CD14-positive monocyte (primary cell): Measurements from ENCODE around the gene ARHGAP33. TPM values are rescaled to one million over a fixed set of nuclear protein-coding genes. Genes with fewer than 3 reads are reported as not detected.

Experiments used
- DNase-seq, 3 donors: peaks; one replicate each; pipeline ENCODE4 v3.0.0-alpha.2; 2011 to 2022
- H2AFZ ChIP-seq: 2 replicates; pipeline ENCODE4 v1.6.0; 2012; ENCODE audit warnings: mild to moderate bottlenecking, low read depth, low read length, inconsistent platforms; ENCODE audit not compliant: insufficient read depth, poor library complexity, severe bottlenecking
- H3K27ac ChIP-seq, 2 donors: 1 replicate in 1 of 2; 2 replicates in 1 of 2; pipeline ENCODE4 v1.5.1; 2012 to 2013; ENCODE audit warnings: low read length in 2 of 2, control low read depth in 1 of 2, inconsistent platforms in 1 of 2, low read depth in 1 of 2, mild to moderate bottlenecking in 1 of 2
- H3K27me3 ChIP-seq, 2 donors: one replicate each; pipeline versions ENCODE4 v1.6.0 to v1.6.1; 2011 to 2013; ENCODE audit warnings: low read length in 2 of 2; ENCODE audit not compliant: control insufficient read depth in 2 of 2, insufficient read depth in 2 of 2
- H3K36me3 ChIP-seq, 2 donors: replicated peaks in 1 of 2; 1 replicate in 1 of 2; 2 replicates in 1 of 2; pipeline versions ENCODE4 v1.5.1 to v1.6.1; 2012 to 2013; ENCODE audit warnings: low read length in 2 of 2, control low read depth in 1 of 2, inconsistent platforms in 1 of 2, mild to moderate bottlenecking in 1 of 2; ENCODE audit not compliant: insufficient read depth in 2 of 2, control insufficient read depth in 1 of 2
- H3K4me1 ChIP-seq, 2 donors: 1 replicate in 1 of 2; 2 replicates in 1 of 2; pipeline versions ENCODE4 v1.5.1 to v1.6.1; 2012 to 2013; ENCODE audit warnings: low read length in 2 of 2, control low read depth in 1 of 2, inconsistent platforms in 1 of 2, mild to moderate bottlenecking in 1 of 2, moderate library complexity in 1 of 2; ENCODE audit not compliant: insufficient read depth in 2 of 2, control insufficient read depth in 1 of 2
- H3K4me2 ChIP-seq: replicated peaks from 2 replicates; pipeline ENCODE3; 2012; ENCODE audit warnings: low read length, moderate library complexity, mild to moderate bottlenecking; ENCODE audit not compliant: poor library complexity, severe bottlenecking; ENCODE audit errors: extremely low read depth
- H3K4me3 ChIP-seq, 3 experiments: fragments of 200-600 bp in 1 of 3; sonication (generic) in 1 of 3; replicated peaks in 1 of 3; 1 replicate in 2 of 3; 2 replicates in 1 of 3; pipeline ENCODE4 v1.5.1; 2011 to 2013; ENCODE audit warnings: low read length in 3 of 3, mild to moderate bottlenecking in 3 of 3, control low read depth in 2 of 3, low read depth in 2 of 3, inconsistent platforms in 1 of 3, moderate library complexity in 1 of 3
- H3K79me2 ChIP-seq: 2 replicates; pipeline ENCODE4 v1.6.0; 2012; ENCODE audit warnings: mild to moderate bottlenecking, control low read depth, inconsistent platforms, low read length, moderate library complexity; ENCODE audit not compliant: insufficient read depth
- H3K9ac ChIP-seq: 2 replicates; pipeline ENCODE4 v1.6.0; 2017; ENCODE audit warnings: low read length, mild to moderate bottlenecking; ENCODE audit not compliant: insufficient read depth, poor library complexity, severe bottlenecking
- H3K9me3 ChIP-seq, 2 donors: replicated peaks in 1 of 2; 1 replicate in 1 of 2; 2 replicates in 1 of 2; pipeline versions ENCODE4 v1.5.1 to v1.6.1; 2012 to 2013; ENCODE audit warnings: low read length in 2 of 2, control low read depth in 1 of 2; ENCODE audit not compliant: control insufficient read depth in 1 of 2, insufficient read depth in 1 of 2
- H4K20me1 ChIP-seq: 2 replicates; pipeline ENCODE4 v1.6.0; 2012; ENCODE audit warnings: mild to moderate bottlenecking, low read length, control low read depth, moderate library complexity; ENCODE audit not compliant: insufficient read depth
- H3K27ac Mint-ChIP-seq, 7 donors: one replicate each; pipeline ENCODE4 v1.8.0; 2020; ENCODE audit warnings: mild to moderate bottlenecking in 7 of 7, mixed read lengths in 7 of 7, moderate library complexity in 6 of 7, inconsistent platforms in 2 of 7
- H3K27me3 Mint-ChIP-seq, 3 donors: one replicate each; pipeline ENCODE4 v1.8.0; 2021 to 2022; ENCODE audit warnings: low read depth in 3 of 3, mild to moderate bottlenecking in 3 of 3, mixed read lengths in 3 of 3, moderate library complexity in 3 of 3, inconsistent platforms in 1 of 3
- H3K36me3 Mint-ChIP-seq, 2 donors: one replicate each; pipeline ENCODE4 v1.8.0; 2020; ENCODE audit warnings: mixed read lengths in 2 of 2, inconsistent platforms in 1 of 2, mild to moderate bottlenecking in 1 of 2
- H3K4me1 Mint-ChIP-seq: one replicate; pipeline ENCODE4 v1.8.0; 2020; ENCODE audit warnings: mild to moderate bottlenecking, mixed read lengths
- H3K4me3 Mint-ChIP-seq, 2 donors: one replicate each; pipeline ENCODE4 v1.8.0; 2020; ENCODE audit warnings: mild to moderate bottlenecking in 2 of 2, mixed read lengths in 2 of 2, moderate library complexity in 1 of 2
- H3K9me3 Mint-ChIP-seq, 7 donors: one replicate each; pipeline ENCODE4 v1.8.0; 2020 to 2022; ENCODE audit warnings: mixed read lengths in 7 of 7, mild to moderate bottlenecking in 6 of 7, moderate library complexity in 6 of 7, inconsistent platforms in 2 of 7
- CTCF ChIP-seq: fragments of 200-600 bp; IDR thresholded peaks from one replicate; pipeline ENCODE4 v1.8.0; 2022; ENCODE audit warnings: antibody characterized with exemption, mild to moderate bottlenecking
- WGBS: methylation state at CpG from one replicate; pipeline ENCODE4 v1.1.5; 2013; ENCODE audit warnings: missing lambda C conversion rate; ENCODE audit not compliant: insufficient coverage; 5-methylcytosine and 5-hydroxymethylcytosine counted together
- intact Hi-C, 2 donors: fragments of 100-400 bp; cut with micrococcal nuclease; formaldehyde crosslinking; loops; one replicate each; pipeline versions ENCODE4 v1.15.0 to v1.15.1; 2023
- polyA plus RNA-seq, 3 donors: library from polyadenylated mRNA; depleted of rRNA in 1 of 3; unstranded in 2 of 3; stranded (reverse) in 1 of 3; fragments of 300-500 nt in 2 of 3; fragments of >200 nt in 1 of 3; fragmentation: Illumina TruSeq in 2 of 3; gene quantifications; 1 replicate in 2 of 3; 2 replicates in 1 of 3; pipeline ENCODE4 v1.2.3, GENCODE V29; 2012 to 2021

ARHGAP33 gene
- polyA plus RNA-seq, 3 donors = 8.6 TPM; not detected in 2

GRCh38 chr19:35775046-35775297 is 392 bp upstream of the ARHGAP33 start:
- intact Hi-C loops = loop anchor here in 1 of 2 donors (5.0 to 10.0 kb wide), 3 partner anchors 33 to 280 kb away; partner anchors contain the start of genes IGFLR1, THAP8 and WDR62
- H3K9ac ChIP-seq = no peak overlapping the region
- peak overlapping the region in 2 of 7 donors; percentile 67 to 80 for H3K27ac Mint-ChIP-seq
- no peaks in the 10 kb centered on the region for H3K27me3 ChIP-seq
- H3K79me2 ChIP-seq = peaks cover 20% of the 10 kb centered on the region
- H3K27me3 Mint-ChIP-seq = peaks cover 0 to 5% (median 4%) of the 10 kb centered on the region in 3 donors
- H3K4me1 ChIP-seq = peaks cover 14 to 19% of the 10 kb centered on the region in 2 donors
- peaks cover 23% of the 10 kb centered on the region for H3K4me1 Mint-ChIP-seq
- 41% methylated on average over 9 of the region's 9 CpGs for WGBS
- peaks cover 4 to 5% of the 10 kb centered on the region in 2 donors for H3K36me3 ChIP-seq
- no peaks in the 10 kb centered on the region for H3K9me3 ChIP-seq
- H3K36me3 Mint-ChIP-seq = peaks cover 10 to 16% of the 10 kb centered on the region in 2 donors
- H2AFZ ChIP-seq = peak overlapping the region; percentile 70
- H3K27ac ChIP-seq = no peak overlapping the region
- H3K4me3 ChIP-seq = peak overlapping the region in 2 of 3 experiments; percentile 3 to 80
- no peaks in the 10 kb centered on the region for H4K20me1 ChIP-seq
- DNase-seq = no peak
- no peaks in the 10 kb centered on the region for H3K9me3 Mint-ChIP-seq
- peak overlapping the region; percentile 84 to 85 for H3K4me3 Mint-ChIP-seq
- H3K4me2 ChIP-seq = peak overlapping the region; percentile 87
- no peak for TF ChIP-seq CTCF

DNA sequence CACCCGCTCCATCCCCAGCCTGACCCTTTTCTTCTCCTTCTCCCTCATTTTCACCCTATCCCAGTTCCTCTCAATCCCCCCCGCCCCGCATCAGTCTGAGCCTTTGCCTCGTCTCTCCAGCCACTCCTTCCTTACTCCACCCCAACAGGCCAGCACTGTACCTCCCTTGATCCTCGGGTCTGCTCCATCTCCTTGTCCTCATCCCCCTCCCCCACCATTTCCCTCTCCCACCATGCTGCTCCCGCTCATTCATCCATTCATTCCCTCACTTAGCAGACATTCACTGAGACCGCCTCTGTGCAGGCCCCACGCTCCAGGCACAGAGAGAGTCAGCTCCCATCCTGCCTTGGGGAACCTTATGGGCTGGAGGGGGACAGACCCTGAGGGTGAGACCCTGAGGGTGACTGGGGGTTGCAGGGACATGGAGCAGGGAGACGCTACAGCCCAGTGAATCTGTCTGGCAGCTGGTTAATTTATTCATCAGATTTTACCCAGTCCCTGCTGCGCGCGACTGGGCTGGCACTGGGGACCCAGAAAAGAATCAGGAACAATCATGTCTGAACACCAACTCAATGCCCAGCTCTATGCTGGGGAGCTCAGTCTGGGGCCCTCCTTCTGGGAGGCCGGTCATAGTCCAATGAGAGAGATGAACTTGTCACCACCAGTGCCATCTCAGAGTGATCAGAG is 881 bp downstream of the ARHGAP33 start:
- no peaks in the 10 kb centered on the region for H3K9me3 Mint-ChIP-seq
- H3K27ac ChIP-seq = peak overlapping the region in 1 of 2 donors; percentile 45

More for the DNA sequence above, 881 bp downstream of the ARHGAP33 start:
- DNase-seq = no peak
- H3K27ac Mint-ChIP-seq = peak overlapping the region in 4 of 7 donors; percentile 21 to 59 (median 36)
- WGBS = 68% methylated on average over 11 of the region's 13 CpGs
- Histone ChIP-seq H3K79me2 (peaks cover 20% of the 10 kb centered on the region), H3K4me2 (peak overlapping the region; percentile 87), H3K27me3 (no peaks in the 10 kb centered on the region), H3K4me1 (peaks cover 14 to 19% of the 10 kb centered on the region in 2 donors), H3K4me3 (peak overlapping the region; percentile 63 to 80 (median 73)), H3K9me3 (no peaks in the 10 kb centered on the region), H4K20me1 (no peaks in the 10 kb centered on the region), H2AFZ (peak overlapping the region; percentile 80), H3K36me3 (peaks cover 11 to 12% of the 10 kb centered on the region in 2 donors), H3K9ac (peak overlapping the region; percentile 56)
- intact Hi-C loops = loop anchor here in 1 of 2 donors (5.0 to 10.0 kb wide), 3 partner anchors 34 to 279 kb away; partner anchors contain the start of genes IGFLR1, THAP8 and WDR62
- peaks cover 0 to 5% (median 4%) of the 10 kb centered on the region in 3 donors for H3K27me3 Mint-ChIP-seq
- no peak for TF ChIP-seq CTCF
- H3K36me3 Mint-ChIP-seq = peaks cover 14 to 26% of the 10 kb centered on the region in 2 donors
- H3K4me1 Mint-ChIP-seq = peaks cover 23% of the 10 kb centered on the region
- peak overlapping the region; percentile 76 to 84 for H3K4me3 Mint-ChIP-seq
